DND-41 (cell line): ENCODE data around the gene HOXA2.

Experiments used
- ATAC-seq: fragments of 200-7000 bp; cut with Tn5 transposase; 3 replicates; pipeline ENCODE4 v1.9.1; 2021; ENCODE audit warnings: low read depth; ENCODE audit not compliant: insufficient read depth
- DNase-seq: peaks from one replicate; pipeline ENCODE4 v3.0.0-alpha.2; 2020
- H2AFZ ChIP-seq: 2 replicates; pipeline ENCODE4 v1.6.0; 2012; ENCODE audit warnings: low read depth, low read length
- H3K27ac ChIP-seq: 2 replicates; pipeline ENCODE4 v1.5.1; 2012; ENCODE audit warnings: low read length, inconsistent platforms
- H3K27me3 ChIP-seq: fragments of 200-600 bp; sonication (generic); 2 replicates; pipeline ENCODE4 v1.6.0; 2012; ENCODE audit warnings: low read length, mild to moderate bottlenecking, inconsistent platforms; ENCODE audit not compliant: insufficient read depth, poor library complexity
- H3K36me3 ChIP-seq: 2 replicates; pipeline ENCODE4 v1.5.1; 2012; ENCODE audit warnings: low read length, inconsistent platforms; ENCODE audit not compliant: insufficient read depth
- H3K4me1 ChIP-seq: 2 replicates; pipeline ENCODE4 v1.5.1; 2012; ENCODE audit warnings: mild to moderate bottlenecking, low read length; ENCODE audit not compliant: insufficient read depth
- H3K4me2 ChIP-seq: 2 replicates; pipeline ENCODE4 v1.6.0; 2012; ENCODE audit warnings: mild to moderate bottlenecking, moderate library complexity, low read length, inconsistent platforms; ENCODE audit not compliant: insufficient read depth
- H3K4me3 ChIP-seq, 2 experiments: fragments of 200-600 bp in 1 of 2; shearing (Covaris generic) in 1 of 2; 2 replicates each; pipeline ENCODE4 v1.5.1; 2012 to 2016; ENCODE audit warnings: inconsistent platforms in 2 of 2, low read length in 2 of 2, mild to moderate bottlenecking in 2 of 2, low read depth in 1 of 2, moderate library complexity in 1 of 2
- H3K79me2 ChIP-seq: 2 replicates; pipeline ENCODE4 v1.6.0; 2012; ENCODE audit warnings: low read length, inconsistent platforms; ENCODE audit not compliant: insufficient read depth
- H3K9ac ChIP-seq: 2 replicates; pipeline ENCODE4 v1.6.0; 2012; ENCODE audit warnings: low read depth, mild to moderate bottlenecking, inconsistent platforms, low read length, moderate library complexity
- H3K9me3 ChIP-seq: 2 replicates; pipeline ENCODE4 v1.5.1; 2012; ENCODE audit warnings: low read length, moderate library complexity, mild to moderate bottlenecking, inconsistent platforms; ENCODE audit not compliant: insufficient read depth, severe bottlenecking
- H4K20me1 ChIP-seq: 2 replicates; pipeline ENCODE4 v1.6.0; 2012; ENCODE audit warnings: low read length; ENCODE audit not compliant: insufficient read depth
- CTCF ChIP-seq: IDR thresholded peaks from 2 replicates; pipeline ENCODE4 v1.5.1; 2012; ENCODE audit warnings: borderline replicate concordance, low read length, moderate library complexity, mild to moderate bottlenecking; ENCODE audit not compliant: poor library complexity, severe bottlenecking; ENCODE audit errors: extremely low read depth
- EZH2 ChIP-seq: IDR thresholded peaks from 3 replicates; pipeline ENCODE4 v1.6.1; 2012; ENCODE audit warnings: borderline replicate concordance, low read depth, mild to moderate bottlenecking, moderate library complexity, low read length, inconsistent platforms; ENCODE audit not compliant: severe bottlenecking

The HOXA2 gene

GRCh38 chr7:27088002-27088922 is 14.2 kb downstream of the HOXA2 start:
- DNase-seq (no peak), ATAC-seq (no peak)
- H3K79me2 ChIP-seq, result no peaks in the 10 kb centered on the region
- H3K36me3 ChIP-seq, result no peaks in the 10 kb centered on the region
- H3K4me1 ChIP-seq, result no peaks in the 10 kb centered on the region
- no peaks in the 10 kb centered on the region for H3K9me3 ChIP-seq
- no peak overlapping the region for H2AFZ ChIP-seq
- peaks cover 11% of the 10 kb centered on the region for H3K27me3 ChIP-seq
- no peak overlapping the region for H3K4me2 ChIP-seq
- H3K27ac ChIP-seq, result no peak overlapping the region
- no peak overlapping the region for H3K4me3 ChIP-seq
- no peak overlapping the region for H3K9ac ChIP-seq
- H4K20me1 ChIP-seq, result no peaks in the 10 kb centered on the region
- TF ChIP-seq EZH2 (no peak), CTCF (no peak)

DNA sequence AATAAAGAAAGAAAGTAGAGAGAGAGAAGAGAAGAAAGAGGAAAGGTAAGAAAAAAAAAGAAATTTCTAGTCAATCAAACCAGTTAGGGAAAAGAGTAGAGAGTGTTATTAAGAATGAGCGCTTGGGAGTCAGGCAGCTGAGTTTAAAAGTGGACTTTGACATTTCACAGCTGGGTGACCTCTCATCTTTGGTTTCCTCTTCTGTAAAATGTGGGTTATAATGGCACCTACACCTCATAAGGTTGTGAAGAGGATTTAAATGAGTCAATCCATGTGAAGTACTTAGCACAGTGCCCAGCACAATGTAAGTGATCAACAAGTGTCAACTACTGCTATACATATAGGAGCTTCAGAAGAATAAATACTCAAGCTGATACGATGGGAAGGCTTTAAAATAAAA is 18.8 kb downstream of the HOXA2 start:
- Histone ChIP-seq H3K36me3 (no peaks in the 10 kb centered on the region), H3K27me3 (no peaks in the 10 kb centered on the region), H3K4me2 (no peak overlapping the region), H3K27ac (no peak overlapping the region), H3K9ac (no peak overlapping the region), H3K9me3 (no peaks in the 10 kb centered on the region), H3K4me3 (no peak overlapping the region), H2AFZ (no peak overlapping the region), H4K20me1 (no peaks in the 10 kb centered on the region), H3K79me2 (no peaks in the 10 kb centered on the region), H3K4me1 (no peaks in the 10 kb centered on the region)
- no peak for TF ChIP-seq EZH2
- TF ChIP-seq CTCF, result no peak
- no peak for ATAC-seq
- no peak for DNase-seq

- no peaks in the 10 kb centered on the region for H3K36me3 ChIP-seq
- no peaks in the 10 kb centered on the region for H3K27me3 ChIP-seq
- no peaks in the 10 kb centered on the region for H4K20me1 ChIP-seq
- no peaks in the 10 kb centered on the region for H3K79me2 ChIP-seq
- no peak overlapping the region for H3K27ac ChIP-seq
- no peak overlapping the region for H3K4me2 ChIP-seq
- no peak overlapping the region for H3K4me3 ChIP-seq
- ATAC-seq, result no peak
- DNase-seq, result no peak
- TF ChIP-seq EZH2 (no peak), CTCF (no peak)
- H3K9ac ChIP-seq, result no peak overlapping the region
- H2AFZ ChIP-seq, result no peak overlapping the region
- H3K4me1 ChIP-seq, result no peaks in the 10 kb centered on the region
- no peaks in the 10 kb centered on the region for H3K9me3 ChIP-seq
Measured at GRCh38 chr7:27082171-27082570, 20.3 kb downstream of the HOXA2 start.
